Smooth muscle cell (in vitro differentiated cells): ENCODE results near the gene HCN4. TPM values are rescaled to one million over a fixed set of nuclear protein-coding genes. Genes with fewer than 3 reads are reported as not detected.
"Not testable (repeated sequence)": the region's sequence is repeated elsewhere in the genome, so short reads cannot be mapped to it uniquely, and the experiment has no call there.

Experiments
- DNase-seq: peaks from one replicate; lab custom pipeline; 2025; ENCODE audit not compliant: unreplicated experiment; lab: John Stamatoyannopoulos, UW
- H2AFZ ChIP-seq: fragments of 200-600 bp; sonication (generic); 2 replicates; pipeline ENCODE4 v1.6.0; 2016; ENCODE audit warnings: antibody characterized with exemption, low read depth, mild to moderate bottlenecking
- H3F3A ChIP-seq: fragments of 200-600 bp; sonication (generic); 2 replicates; pipeline ENCODE4 v1.6.0; 2017; ENCODE audit warnings: antibody characterized with exemption, low read depth
- H3K27ac ChIP-seq: fragments of 200-600 bp; sonication (generic); 2 replicates; pipeline ENCODE4 v1.5.1; 2016; ENCODE audit warnings: low read depth, mild to moderate bottlenecking
- H3K27me3 ChIP-seq: fragments of 200-600 bp; sonication (generic); 2 replicates; pipeline ENCODE4 v1.6.1; 2016; ENCODE audit warnings: low read depth, mild to moderate bottlenecking
- H3K36me3 ChIP-seq: fragments of 200-600 bp; sonication (generic); 2 replicates; pipeline ENCODE4 v1.5.1; 2016; ENCODE audit warnings: low read depth
- H3K4me1 ChIP-seq: fragments of 200-600 bp; sonication (generic); 2 replicates; pipeline ENCODE4 v1.5.1; 2016; ENCODE audit warnings: low read depth
- H3K4me2 ChIP-seq: fragments of 200-600 bp; sonication (generic); 2 replicates; pipeline ENCODE4 v1.6.0; 2016; ENCODE audit warnings: mild to moderate bottlenecking
- H3K4me3 ChIP-seq: fragments of 200-600 bp; sonication (generic); 2 replicates; pipeline ENCODE4 v1.5.1; 2016; ENCODE audit warnings: mild to moderate bottlenecking
- H3K79me2 ChIP-seq: fragments of 200-600 bp; sonication (generic); 2 replicates; pipeline ENCODE4 v1.6.0; 2016; ENCODE audit warnings: low read depth, mild to moderate bottlenecking
- H3K9ac ChIP-seq: fragments of 200-600 bp; sonication (generic); 2 replicates; pipeline ENCODE4 v1.6.0; 2016; ENCODE audit warnings: low read depth
- H3K9me3 ChIP-seq: fragments of 200-600 bp; sonication (generic); replicated peaks from 2 replicates; pipeline ENCODE4 v1.5.1; 2016; ENCODE audit warnings: low read depth
- H4K20me1 ChIP-seq: fragments of 200-600 bp; sonication (generic); 2 replicates; pipeline ENCODE4 v1.6.0; 2016; ENCODE audit warnings: low read depth
- CTCF ChIP-seq: fragments of 200-600 bp; sonication (generic); IDR thresholded peaks from 2 replicates; pipeline ENCODE4 v1.5.1; 2017; ENCODE audit warnings: borderline replicate concordance, mild to moderate bottlenecking, antibody characterized with exemption; ENCODE audit not compliant: insufficient read depth, poor library complexity, severe bottlenecking
- WGBS: methylation state at CpG from one replicate; pipeline ENCODE4 v1.1.7; 2016; ENCODE audit warnings: low lambda C conversion rate; 5-methylcytosine and 5-hydroxymethylcytosine counted together
- polyA plus RNA-seq: library from polyadenylated mRNA; unstranded; fragments of >200 nt; fragmentation: Nextera tagmentation; extraction: Ambion mirVana; gene quantifications from 2 replicates; pipeline ENCODE4 v1.2.1, GENCODE V29; 2016
- total RNA-seq: library from RNA; depleted of rRNA; stranded (reverse); fragments of >200 nt; gene quantifications from 2 replicates; pipeline ENCODE4 v1.2.3, GENCODE V29; 2014

HCN4 gene
- total and polyA plus RNA-seq, 2 experiments from 2014 or later = 0.07 TPM; not detected in 1

- Histone ChIP-seq H4K20me1 (no peaks in the 10 kb centered on the region), H3K4me1 (no peaks in the 10 kb centered on the region), H2AFZ (no peak overlapping the region), H3K4me2 (no peak overlapping the region), H3K79me2 (no peaks in the 10 kb centered on the region), H3K9ac (no peak overlapping the region), H3K27ac (no peak overlapping the region), H3K4me3 (no peak overlapping the region), H3K9me3 (no peaks in the 10 kb centered on the region), H3K27me3 (no peaks in the 10 kb centered on the region), H3F3A (no peaks in the 10 kb centered on the region), H3K36me3 (no peaks in the 10 kb centered on the region)
- 62% methylated on average over 12 of the region's 12 CpGs for whole genome bisulfite sequencing
- no peak for DNase-seq
- TF ChIP-seq CTCF = peak; percentile 64
Measured at GRCh38 chr15:73305331-73306211, 63.2 kb downstream of the HCN4 start.

- Histone ChIP-seq H4K20me1 (no peaks in the 10 kb centered on the region), H3K4me3 (no peak overlapping the region), H3K9me3 (no peaks in the 10 kb centered on the region), H3K9ac (no peak overlapping the region), H3K36me3 (no peaks in the 10 kb centered on the region), H3K79me2 (no peaks in the 10 kb centered on the region), H3K27me3 (no peaks in the 10 kb centered on the region), H3F3A (no peaks in the 10 kb centered on the region), H3K27ac (no peak overlapping the region), H3K4me1 (no peaks in the 10 kb centered on the region), H2AFZ (no peak overlapping the region), H3K4me2 (no peak overlapping the region)
- TF ChIP-seq CTCF = no peak
- DNase-seq = no peak
- 93% methylated on average over 5 of the region's 5 CpGs for WGBS
Measured at GRCh38 chr15:73303636-73304035, 65.1 kb downstream of the HCN4 start.

DNA sequence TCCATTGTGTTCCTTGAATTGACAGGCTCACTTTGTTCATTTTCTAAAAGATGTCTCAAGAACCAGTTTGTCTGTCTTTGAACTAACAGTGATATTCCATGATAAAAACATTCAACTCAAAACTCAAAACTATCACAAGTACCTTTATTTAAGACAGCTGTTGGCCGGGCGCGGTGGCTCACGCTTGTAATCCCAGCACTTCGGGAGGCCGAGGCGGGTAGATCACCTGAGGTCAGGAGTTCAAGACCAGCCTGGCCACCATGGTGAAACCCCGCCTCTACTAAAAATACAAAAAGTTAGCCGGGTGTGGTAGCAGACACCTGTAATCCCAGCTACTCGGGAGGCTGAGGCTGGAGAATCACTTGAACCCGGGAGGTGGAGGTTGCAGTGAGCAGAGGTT lies 68.5 kb downstream of the HCN4 start:
- DNase-seq, H3K27me3 ChIP-seq, H3K9me3 ChIP-seq, H3K27ac ChIP-seq, H3K36me3 ChIP-seq, H3F3A ChIP-seq, H2AFZ ChIP-seq, H3K4me1 ChIP-seq, H3K4me2 ChIP-seq, H3K79me2 ChIP-seq, H3K9ac ChIP-seq, H3K4me3 ChIP-seq, H4K20me1 ChIP-seq: not testable (repeated sequence)
- WGBS = 78% methylated on average over 11 of the region's 11 CpGs

- Histone ChIP-seq H4K20me1 (no peaks in the 10 kb centered on the region), H3K4me1 (no peaks in the 10 kb centered on the region), H3K27me3 (no peaks in the 10 kb centered on the region), H3K4me3 (no peak overlapping the region), H3K36me3 (no peaks in the 10 kb centered on the region), H3K79me2 (no peaks in the 10 kb centered on the region), H3K9ac (no peak overlapping the region), H2AFZ (no peak overlapping the region), H3K27ac (no peak overlapping the region), H3F3A (no peaks in the 10 kb centered on the region), H3K4me2 (no peak overlapping the region), H3K9me3 (no peaks in the 10 kb centered on the region)
- WGBS = 98% methylated on average over 7 of the region's 7 CpGs
- no peak for TF ChIP-seq CTCF
- DNase-seq = no peak
Measured at GRCh38 chr15:73298522-73299245, 70.1 kb downstream of the HCN4 start.
